Activated gamma-delta T cell treated with Interleukin-2 at 50 U/mL for 16 hours (primary cell): ENCODE results near the gene CDK16.

ENCODE experiments used
- DNase-seq: peaks from one replicate; pipeline ENCODE4 v3.0.0-alpha.2; 2020

The CDK16 gene

DNA sequence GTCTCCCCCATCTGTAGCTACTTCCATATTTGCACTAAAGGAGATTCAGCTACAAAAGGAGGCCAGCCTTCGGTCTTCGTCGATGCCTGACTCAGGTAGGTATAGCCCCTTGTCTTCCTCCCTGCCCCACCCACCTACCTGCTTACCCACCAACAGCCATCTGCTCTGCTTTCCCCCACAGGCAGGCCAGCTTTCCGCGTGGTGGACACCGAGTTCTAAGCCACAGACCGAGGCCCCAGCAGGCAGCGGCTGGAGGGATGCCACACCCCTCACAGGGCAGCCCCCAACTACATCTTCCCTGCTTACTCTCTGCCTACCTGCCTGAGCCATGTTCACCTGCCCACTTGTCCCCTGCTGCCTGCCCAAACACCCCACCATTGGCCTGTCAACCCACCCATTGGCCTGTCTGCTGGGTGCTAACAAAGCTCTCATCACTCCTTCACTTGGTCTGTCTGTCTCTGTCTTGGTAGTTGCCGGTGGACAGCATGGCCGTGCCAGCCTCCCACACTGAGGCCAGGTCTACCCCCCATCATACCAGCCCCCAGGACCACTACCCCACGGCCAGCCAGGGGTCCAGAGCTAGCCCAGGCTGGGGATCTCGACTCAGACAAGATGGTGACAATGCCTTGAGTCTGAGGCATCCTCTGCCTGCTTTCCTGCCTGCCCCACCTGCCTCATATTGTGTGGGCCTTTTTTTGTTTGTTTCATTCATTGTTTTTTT is 10.2 kb downstream of the CDK16 start:
- DNase-seq, result no peak

DNA sequence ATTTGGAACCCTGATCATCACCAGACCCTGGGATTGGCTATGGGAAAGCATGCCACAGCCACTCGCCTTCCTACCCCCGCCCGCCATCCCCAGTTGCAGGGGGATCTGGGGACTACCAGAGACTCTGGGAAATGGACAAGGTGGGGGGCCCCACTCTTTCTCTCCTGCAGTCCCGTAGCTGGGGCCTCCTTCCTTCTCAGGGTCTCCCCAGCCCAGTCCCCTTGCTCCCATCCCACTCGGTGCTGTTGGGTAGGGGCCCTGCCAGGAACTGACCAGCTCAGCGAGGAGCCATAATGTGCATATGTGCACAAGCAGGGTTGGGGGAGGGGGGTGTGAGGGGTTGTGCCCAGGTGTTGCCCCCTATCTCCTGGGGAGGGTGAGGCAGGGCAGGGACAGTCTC is 10.9 kb downstream of the CDK16 start:
- no peak for DNase-seq

DNA sequence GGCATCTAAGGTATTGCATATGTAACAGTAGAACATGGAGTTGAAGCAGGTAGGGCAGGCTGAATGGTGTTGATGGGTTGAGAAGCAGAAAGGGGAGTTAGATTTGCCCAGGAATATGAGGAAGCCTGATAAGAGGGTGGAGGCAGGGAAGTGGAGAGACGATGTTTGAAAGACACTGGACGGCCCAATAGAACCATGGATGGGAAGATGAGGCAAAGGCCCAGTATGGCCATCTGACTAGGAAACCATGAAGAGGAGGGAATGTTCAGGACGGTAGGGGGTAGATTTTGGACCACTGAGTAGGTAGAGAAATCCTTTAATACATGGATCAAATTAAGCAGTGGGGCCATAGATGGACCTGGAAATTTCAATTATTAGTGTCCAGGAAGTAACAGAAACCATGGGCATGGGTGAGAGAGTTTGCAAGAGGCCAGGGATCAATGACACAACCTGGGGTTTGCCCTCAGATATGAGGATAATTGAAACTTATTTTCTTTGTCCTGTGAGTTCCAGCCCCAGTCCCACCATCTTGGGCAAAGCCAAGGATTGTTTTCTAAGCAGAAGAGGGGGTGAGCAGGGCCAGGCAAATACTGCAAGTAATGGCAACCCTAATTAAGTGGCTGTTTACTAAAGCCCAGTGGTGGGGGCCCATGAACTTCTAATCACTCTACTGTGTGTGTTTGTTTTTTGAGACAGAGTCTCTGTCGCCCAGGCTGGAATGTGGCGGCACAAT is 11.8 kb downstream of the CDK16 start:
- DNase-seq, result no peak

DNA sequence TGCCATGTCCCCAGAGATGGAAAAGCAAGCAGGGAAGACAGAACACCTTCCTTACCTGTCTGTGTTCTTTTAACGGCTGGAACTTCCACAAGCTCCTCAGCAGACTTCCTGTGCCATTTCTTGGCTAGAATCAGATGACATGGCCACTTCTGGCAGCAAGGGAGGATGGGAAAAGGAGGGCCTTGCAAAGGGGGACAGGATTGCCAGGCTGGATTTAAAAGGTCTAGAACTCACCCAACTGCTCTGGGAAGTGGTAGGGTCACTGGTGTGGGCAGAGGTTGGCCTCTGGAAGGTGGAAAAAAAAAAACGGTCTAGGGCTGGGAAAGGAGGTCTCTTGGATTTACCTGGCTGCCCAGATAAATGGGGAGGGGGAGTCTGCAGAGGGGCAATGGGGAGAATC is 12.7 kb downstream of the CDK16 start:
- no peak for DNase-seq

DNA sequence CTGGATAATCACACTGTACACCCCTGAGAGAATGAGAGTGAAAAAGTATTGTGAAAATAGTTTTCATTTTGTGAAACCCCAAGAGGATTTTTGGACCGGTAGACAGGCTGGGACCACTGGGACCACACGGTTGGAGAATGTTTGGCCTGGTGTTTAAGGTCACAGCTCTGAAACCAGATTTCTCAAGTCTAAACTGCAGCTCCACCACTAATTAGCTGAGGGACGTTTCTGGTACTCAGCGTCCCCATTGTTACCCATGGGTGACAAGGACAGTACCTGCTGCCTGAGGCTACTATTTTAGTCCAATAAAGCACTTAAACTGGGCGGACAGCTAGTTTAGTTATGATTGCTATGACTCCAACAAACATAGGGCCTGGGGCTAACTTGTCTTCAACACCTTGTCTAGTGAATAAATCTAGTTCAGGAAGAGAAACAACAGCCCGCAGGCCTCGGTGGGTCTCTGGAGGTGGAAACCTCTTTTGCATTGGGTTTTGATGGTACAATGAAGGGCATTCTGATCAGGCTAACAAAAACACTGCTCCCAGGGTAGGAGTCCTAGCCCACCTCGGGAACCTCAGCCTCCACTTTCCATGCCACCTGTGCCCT is 13.8 kb downstream of the CDK16 start:
- DNase-seq, result no peak

DNA sequence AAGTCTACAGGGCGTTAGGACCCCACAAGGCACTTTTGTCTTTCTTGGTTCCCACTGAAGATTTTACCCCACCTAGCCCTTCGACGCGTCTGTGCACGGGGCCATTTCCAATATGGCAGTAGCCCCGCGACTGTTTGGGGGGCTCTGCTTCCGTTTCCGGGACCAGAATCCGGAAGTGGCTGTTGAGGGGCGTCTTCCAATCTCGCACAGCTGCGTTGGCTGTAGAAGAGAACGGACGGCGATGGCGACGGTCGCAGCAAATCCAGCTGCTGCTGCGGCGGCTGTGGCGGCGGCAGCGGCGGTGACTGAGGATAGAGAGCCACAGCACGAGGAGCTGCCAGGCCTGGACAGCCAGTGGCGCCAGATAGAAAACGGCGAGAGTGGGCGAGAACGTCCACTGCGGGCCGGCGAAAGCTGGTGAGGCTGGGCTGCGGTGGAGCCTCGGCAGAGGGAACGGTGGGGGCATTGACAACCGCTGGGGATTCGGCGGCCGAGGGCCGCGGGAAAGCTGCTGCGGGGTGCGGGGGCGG is 14.4 kb downstream of the CDK16 start, which contains the start of gene USP11:
USP11 (plus strand) TSS at position 207 of the 530 bp plus-strand sequence; CDS start at position 242, 35 bp downstream.
- DNase-seq, result peak; percentile 67

DNA sequence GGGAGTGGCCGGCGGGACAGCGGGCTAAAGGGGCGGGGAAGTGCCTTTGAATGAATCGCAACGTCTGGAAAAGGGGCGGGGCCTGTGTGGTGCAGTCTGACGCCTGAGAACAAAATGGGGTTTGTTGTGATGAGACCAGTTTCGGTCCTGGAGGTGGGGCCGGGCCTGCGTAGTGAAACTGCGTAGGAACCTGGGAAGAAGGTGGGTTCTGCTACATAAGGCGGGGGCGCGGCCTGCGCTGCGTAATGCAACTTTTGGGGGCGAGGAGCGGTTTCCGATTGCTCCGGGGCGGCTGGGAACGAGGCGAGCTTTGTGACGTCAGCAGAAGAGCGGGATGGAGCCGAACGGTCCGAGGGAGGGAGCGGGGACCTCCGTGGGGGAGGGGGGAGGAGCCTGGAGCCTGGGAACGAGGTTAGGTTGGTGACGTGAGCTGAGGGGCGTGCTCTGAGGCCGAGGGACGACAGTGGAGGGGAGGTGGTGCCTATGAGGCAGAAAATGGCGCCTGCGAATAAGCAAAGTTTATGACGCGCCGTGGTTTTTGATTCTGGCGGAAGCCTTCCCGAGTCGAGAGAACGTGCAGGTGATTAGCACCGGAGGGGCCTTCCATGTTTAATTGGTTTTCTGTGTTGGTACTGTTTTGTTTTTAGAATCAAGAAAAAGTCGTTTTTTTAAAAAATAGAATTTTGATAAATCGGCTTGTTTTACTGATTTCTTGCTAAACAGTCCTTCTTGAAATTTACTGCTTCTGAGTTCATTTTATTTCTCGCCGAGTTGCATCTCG is 15.0 kb downstream of the CDK16 start:
- DNase-seq, result peak; percentile 95

DNA sequence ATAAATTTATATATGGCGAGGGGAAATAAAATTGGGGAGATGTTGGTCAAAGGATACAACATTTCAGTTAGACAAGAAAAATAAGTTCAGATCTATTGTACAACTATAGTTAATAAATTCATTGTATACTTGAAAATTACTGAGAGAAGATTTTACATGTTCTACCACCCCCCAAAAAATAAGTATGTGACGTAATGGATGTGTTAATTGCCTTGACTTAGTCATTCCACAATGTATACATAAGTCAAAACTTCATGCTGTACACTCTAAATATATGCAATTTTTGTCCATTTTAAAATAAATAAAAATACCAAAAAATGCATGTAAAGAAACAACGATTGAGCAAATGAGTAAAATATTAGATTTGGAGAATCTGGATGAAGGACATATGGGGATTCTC is 16.1 kb downstream of the CDK16 start:
- no peak for DNase-seq

DNA sequence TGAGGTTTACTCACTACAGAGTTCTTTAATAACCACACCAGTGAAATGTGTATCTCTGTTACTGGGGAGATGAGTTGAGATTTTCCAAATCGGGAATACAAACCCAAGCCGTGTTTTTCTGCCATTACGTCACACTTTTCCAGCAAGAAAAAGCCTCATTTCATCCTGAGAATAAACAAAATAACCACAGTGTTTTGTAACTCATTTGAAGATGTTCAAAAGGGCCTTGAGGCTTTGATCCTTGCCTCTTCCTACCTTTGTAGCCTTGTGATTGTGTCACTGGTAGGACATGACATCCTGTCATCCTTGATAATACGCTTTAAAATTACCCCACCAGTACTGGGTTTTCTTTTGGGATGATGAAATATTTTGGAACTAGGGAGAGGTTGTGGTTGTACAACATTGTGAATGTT is 17.2 kb downstream of the CDK16 start:
- no peak for DNase-seq

DNA sequence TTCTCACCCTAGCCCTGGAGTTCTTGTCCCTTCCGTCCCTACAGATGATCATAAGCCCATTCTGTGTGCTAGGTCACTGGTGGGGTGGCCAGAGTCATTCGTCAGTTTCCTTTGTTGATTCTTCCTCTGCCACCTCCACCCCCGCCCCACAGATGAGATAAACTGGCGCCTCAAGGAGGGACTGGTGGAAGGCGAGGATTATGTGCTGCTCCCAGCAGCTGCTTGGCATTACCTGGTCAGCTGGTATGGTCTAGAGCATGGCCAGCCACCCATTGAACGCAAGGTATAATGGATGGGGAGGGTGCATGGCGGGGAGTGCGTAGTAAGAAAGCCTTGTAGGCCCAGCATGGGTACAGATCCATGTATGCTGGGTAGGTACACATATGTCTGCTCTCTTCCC is 20.7 kb downstream of the CDK16 start:
- DNase-seq, result no peak

DNA sequence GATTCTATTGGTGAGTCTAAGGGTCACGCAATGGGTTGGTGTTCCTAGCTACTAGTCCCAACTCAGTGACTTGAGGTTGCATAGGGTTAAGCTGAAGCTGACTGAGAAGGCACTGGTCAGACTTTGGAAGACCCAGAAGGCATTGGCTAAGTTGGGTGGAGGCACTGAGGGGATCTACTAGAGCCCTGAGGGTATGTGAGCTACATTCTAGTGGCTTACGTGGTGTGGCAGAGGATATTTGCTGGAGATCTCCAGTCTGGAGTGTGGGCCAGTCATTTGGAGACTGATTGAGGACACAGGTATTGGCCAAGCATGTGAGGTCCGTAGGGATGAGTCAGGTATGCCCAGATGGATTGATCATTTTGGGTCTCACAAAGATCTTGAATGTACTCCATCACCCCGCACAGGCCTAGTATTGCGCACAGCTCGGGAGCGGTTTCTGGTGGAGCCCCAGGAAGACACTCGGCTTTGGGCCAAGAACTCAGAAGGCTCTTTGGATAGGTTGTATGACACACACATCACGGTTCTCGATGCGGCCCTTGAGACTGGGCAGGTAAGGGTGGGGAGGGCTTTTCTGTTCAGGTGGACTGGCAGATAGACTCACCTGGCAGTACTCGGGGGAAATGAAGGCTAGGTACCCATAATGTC is 21.5 kb downstream of the CDK16 start:
- DNase-seq, result no peak

DNA sequence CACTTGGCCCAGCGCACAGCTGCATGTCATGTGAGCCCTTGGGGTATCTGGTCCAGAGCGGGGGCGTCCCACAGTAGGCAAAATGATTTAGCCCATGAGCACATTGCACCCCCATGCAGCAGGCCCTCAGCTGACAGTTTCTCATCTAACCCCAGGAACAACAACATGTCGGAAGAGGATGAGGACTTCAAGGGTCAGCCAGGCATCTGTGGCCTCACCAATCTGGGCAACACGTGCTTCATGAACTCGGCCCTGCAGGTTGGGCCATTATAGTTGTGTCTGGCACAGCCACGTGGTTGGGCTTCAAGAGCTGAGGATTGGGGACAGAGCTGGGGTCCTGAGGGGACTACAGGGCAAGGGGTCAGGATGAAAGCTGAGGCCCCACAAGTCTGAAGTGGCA is 22.1 kb downstream of the CDK16 start:
- no peak for DNase-seq

DNA sequence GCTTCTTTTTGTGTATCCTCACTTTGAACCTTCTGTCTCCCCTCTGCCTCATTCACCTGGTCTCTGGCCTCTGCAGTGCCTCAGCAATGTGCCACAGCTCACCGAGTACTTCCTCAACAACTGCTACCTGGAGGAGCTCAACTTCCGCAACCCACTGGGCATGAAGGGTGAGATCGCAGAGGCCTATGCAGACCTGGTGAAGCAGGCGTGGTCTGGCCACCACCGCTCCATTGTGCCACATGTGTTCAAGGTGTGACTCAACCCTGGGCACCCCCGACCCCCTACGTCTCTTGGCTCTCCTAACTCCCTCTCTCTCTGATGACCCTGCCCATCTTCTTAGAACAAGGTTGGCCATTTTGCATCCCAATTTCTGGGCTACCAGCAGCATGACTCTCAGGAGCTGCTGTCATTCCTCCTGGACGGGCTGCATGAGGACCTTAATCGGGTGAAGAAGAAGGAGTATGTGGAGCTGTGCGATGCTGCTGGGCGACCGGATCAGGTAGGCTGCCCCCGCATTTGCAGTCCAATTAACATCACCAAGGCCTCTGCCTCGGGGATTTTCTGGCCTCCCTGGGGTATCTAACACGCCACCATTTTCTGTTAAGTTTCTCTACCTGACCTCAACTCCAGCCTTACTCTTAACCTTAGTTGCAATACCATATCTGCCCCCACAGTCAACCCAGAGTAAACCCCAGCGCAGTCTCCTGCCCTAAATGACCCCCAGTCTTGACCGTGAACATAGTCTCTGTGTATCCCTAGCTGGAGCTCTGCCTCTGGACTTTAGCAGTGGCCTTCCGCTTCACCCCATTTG is 22.9 kb downstream of the CDK16 start:
- DNase-seq, result no peak

DNA sequence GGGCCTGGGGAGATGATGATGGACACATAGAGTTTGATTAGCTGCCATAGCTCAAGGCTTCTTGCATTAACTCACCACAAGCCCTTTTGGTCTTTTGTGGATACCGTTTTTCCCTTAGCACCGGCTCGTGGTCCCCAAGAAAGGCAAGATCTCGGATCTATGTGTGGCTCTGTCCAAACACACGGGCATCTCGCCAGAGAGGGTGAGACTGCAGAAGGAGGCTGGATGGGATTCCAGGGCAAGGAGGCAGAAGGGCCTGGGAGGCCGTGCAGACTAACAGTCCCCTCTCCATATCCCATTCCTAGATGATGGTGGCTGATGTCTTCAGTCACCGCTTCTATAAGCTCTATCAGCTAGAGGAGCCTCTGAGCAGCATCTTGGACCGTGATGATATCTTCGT is 23.8 kb downstream of the CDK16 start:
- no peak for DNase-seq

DNA sequence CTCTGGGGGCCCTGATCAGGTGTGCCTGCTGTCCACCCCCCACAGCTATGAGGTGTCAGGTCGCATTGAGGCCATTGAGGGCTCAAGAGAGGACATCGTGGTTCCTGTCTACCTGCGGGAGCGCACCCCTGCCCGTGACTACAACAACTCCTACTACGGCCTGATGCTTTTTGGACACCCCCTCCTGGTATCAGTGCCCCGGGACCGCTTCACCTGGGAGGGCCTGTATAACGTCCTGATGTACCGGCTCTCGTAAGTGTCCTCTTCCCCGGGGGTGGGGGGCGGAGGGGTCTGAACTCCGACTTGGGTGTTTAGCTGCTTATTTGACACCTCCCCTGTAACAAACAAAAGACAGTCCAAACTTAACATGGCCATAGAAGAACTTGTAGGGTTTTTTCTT is 24.9 kb downstream of the CDK16 start:
- DNase-seq, result no peak

DNA sequence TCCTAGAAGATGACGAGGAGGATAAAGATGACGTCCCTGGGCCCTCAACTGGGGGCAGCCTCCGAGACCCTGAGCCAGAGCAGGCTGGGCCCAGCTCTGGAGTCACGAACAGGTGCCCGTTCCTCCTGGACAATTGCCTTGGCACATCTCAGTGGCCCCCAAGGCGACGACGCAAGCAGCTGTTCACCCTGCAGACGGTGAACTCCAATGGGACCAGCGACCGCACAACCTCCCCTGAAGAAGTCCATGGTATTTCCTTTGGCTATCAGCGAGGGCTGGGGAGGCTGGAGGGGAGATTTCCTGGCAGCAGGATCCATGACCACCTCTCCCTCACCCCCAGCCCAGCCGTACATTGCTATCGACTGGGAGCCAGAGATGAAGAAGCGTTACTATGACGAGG is 26.2 kb downstream of the CDK16 start:
- DNase-seq, result no peak

DNA sequence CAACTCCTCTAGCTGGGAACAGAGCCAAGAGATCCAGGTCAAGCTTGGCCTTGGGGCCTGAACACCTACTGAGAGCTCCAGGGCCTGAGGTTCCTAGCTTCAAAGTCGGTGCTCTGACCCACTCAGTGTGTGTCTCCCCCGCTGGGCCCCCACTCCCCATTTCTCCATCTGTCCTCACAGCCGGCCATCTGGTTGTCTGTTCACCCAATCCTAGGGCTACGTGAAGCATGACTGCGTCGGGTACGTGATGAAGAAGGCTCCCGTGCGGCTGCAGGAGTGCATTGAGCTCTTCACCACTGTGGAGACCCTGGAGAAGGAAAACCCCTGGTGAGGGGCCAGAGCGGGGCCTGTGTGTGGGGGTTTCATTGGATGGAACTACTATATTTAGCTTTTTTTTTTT is 26.7 kb downstream of the CDK16 start:
- DNase-seq, result no peak

DNA sequence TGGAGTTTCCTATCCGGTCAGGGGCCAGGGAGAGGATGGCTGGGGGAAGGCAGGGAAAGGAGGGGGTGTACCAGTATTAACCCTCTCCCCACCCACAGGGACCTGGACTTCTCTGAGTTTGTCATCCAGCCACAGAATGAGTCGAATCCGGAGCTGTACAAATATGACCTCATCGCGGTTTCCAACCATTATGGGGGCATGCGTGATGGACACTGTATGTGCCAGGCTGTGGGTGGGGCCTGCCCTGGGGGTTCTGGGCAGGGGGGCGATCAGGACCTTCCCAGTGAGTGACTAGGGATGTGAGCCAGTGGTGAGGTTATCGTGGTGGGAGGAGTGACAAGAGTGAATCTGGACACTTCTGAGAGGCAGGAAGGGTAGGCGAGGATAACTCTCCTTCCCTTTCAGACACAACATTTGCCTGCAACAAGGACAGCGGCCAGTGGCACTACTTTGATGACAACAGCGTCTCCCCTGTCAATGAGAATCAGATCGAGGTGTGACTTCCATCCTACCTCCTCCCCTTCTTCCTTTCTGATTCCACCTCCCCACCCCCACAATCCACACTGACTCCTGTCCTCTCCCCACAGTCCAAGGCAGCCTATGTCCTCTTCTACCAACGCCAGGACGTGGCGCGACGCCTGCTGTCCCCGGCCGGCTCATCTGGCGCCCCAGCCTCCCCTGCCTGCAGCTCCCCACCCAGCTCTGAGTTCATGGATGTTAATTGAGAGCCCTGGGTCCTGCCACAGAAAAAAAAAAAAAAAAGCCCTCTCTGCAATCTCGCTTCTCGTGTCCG is 28.9 kb downstream of the CDK16 start:
- DNase-seq, result no peak

DNA sequence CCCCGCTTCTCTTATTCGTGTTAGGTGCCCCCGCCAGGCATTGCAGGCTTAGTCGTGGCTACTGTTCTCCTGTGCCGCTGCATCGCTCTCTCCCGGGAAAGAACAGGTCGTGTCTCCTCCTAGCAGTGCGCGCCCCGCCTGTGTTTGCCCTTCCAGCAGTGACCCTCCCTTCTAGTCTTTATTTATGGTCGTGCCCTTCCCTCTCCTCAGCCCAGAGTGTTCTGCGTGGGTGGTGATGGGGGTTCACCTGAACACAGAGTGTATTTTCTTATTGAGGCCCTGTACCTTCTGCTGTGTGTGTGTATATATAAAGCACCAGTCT is 29.5 kb downstream of the CDK16 start:
- no peak for DNase-seq

DNA sequence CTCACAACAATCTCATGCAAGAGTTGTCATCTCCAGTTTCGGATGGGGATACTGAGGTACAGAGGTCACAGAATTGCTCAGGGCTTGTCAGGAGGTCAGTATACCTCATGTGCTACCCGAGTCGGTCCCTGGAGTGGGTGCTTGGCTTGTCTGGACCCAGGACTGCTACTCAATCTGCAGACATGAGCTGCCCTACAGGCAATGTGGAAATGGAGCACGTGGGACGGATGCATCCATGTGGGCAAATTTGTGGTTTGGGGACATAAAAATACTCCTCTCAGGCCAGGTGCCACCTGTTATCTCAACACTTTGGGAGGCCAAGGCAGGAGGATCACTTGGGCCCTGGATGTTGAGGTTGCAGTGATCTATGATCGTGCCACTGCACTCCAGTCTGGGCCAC is 30.1 kb downstream of the CDK16 start:
- DNase-seq, result no peak

DNA sequence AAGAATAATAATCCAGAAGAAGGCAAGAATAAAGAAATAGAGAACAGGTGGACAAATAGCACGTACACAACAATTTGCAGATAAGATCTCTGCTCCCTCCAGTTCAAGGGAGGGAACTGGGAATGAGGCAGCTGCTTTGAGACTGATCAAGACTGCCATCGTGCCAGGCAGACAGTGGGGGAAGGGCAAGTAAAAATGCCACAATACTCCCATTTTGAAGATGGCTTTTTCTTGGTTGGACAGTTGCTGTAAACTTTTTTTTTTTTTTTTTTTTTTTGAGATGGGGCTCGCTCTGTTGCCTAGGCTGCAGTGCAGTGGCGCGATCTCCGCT is 31.5 kb downstream of the CDK16 start:
- no peak for DNase-seq
